Ascending aorta (tissue), 2 donors: ENCODE results near the gene MTG2. TPM values are rescaled to one million over a fixed set of nuclear protein-coding genes. Genes with fewer than 3 reads are reported as not detected.

Source experiments
- DNase-seq, 2 donors: peaks; one replicate each; pipeline ENCODE4 v3.0.0-alpha.2; 2019; ENCODE audit warnings: low spot score in 2 of 2
- H3K27ac ChIP-seq, 2 donors: fragments of 200-600 bp; sonication (generic); one replicate each; pipeline ENCODE4 v1.5.1; 2016 to 2017; ENCODE audit warnings: mild to moderate bottlenecking in 1 of 2
- H3K27me3 ChIP-seq: fragments of 200-600 bp; sonication (generic); one replicate; pipeline ENCODE4 v1.5.1; 2017
- H3K36me3 ChIP-seq, 2 donors: fragments of 200-600 bp; sonication (generic); one replicate each; pipeline ENCODE4 v1.5.1; 2016
- H3K4me1 ChIP-seq, 2 donors: fragments of 200-600 bp; sonication (generic); one replicate each; pipeline ENCODE4 v1.5.1; 2016 to 2017; ENCODE audit warnings: mild to moderate bottlenecking in 1 of 2
- H3K4me3 ChIP-seq, 2 donors: fragments of 200-600 bp; sonication (generic); one replicate each; pipeline ENCODE4 v1.5.1; 2016 to 2017; ENCODE audit warnings: mild to moderate bottlenecking in 1 of 2
- H3K9me3 ChIP-seq, 2 donors: fragments of 200-600 bp; sonication (generic); one replicate each; pipeline ENCODE4 v1.5.1; 2016
- intact Hi-C: fragments of 100-400 bp; cut with DNase I; formaldehyde crosslinking; loops from one replicate; pipeline ENCODE4 v1.15.1; 2023
- total RNA-seq: library from RNA; depleted of rRNA; stranded (reverse); fragments of >200 nt; gene quantifications from one replicate; pipeline ENCODE4 v1.1.0, GENCODE V29; 2016
- TF ChIP-seq, protein P1 (sequence below), 3 experiments: fragments of 200-600 bp in 2 of 3; fragments of 450-650 bp in 1 of 3; sonication (generic) in 2 of 3; IDR thresholded peaks; one replicate each; pipeline ENCODE4 v1.5.1; 2016 to 2019; ENCODE audit warnings: antibody characterized with exemption in 3 of 3, mild to moderate bottlenecking in 1 of 3, moderate library complexity in 1 of 3

Gene MTG2
- total RNA-seq, 1 donor from 2014 or later: 14.5 TPM

DNA sequence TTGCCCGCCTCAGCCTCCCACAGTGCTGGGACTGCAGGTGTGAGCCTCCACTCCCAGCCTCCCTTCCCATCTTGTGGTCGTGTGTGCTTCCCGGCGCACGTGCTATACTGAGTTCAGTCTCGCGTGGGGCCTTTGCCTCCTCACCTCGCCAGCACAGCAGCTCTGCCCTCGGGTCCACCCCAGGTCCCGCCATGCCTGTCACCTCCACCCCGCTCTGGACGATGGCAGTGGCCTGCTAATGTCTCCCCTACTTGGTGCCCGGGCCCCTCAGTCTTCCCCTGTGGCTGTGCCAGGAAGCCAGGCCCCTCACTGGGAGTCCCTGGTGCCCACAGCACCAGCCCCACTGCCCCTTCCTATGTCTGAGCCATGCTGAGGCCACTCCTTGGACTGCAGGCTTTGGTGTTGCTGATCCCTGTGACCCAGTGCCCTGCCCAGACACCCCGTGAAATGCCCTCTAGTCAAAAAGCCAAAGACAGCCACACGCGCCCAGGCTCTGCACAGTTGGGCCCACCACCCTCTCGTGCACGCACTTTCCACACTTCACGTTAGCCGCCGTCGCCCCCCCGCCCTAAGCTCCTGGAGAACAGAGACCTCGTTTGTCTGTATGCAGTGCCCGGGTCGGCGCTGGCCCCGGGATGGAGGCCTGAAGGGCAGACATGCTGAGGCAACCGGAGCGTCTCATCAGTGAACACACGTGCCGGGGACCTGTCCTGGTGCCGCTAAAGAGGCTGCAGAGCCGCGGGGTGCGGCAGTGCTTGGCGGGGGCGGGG is 23.0 kb downstream of the MTG2 start:
- Histone ChIP-seq H3K27me3 (peaks cover 11% of the 10 kb centered on the region), H3K4me3 (no peak overlapping the region), H3K9me3 (no peaks in the 10 kb centered on the region), H3K4me1 (no peaks in the 10 kb centered on the region), H3K27ac (no peak overlapping the region), H3K36me3 (peaks cover 24 to 26% of the 10 kb centered on the region in 2 donors)
- TF ChIP-seq, protein P1, sequence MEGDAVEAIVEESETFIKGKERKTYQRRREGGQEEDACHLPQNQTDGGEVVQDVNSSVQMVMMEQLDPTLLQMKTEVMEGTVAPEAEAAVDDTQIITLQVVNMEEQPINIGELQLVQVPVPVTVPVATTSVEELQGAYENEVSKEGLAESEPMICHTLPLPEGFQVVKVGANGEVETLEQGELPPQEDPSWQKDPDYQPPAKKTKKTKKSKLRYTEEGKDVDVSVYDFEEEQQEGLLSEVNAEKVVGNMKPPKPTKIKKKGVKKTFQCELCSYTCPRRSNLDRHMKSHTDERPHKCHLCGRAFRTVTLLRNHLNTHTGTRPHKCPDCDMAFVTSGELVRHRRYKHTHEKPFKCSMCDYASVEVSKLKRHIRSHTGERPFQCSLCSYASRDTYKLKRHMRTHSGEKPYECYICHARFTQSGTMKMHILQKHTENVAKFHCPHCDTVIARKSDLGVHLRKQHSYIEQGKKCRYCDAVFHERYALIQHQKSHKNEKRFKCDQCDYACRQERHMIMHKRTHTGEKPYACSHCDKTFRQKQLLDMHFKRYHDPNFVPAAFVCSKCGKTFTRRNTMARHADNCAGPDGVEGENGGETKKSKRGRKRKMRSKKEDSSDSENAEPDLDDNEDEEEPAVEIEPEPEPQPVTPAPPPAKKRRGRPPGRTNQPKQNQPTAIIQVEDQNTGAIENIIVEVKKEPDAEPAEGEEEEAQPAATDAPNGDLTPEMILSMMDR (IDR thresholded peaks at IDR 0.05): no peak
- no peak for DNase-seq
- intact Hi-C loops: no loop called here

DNA sequence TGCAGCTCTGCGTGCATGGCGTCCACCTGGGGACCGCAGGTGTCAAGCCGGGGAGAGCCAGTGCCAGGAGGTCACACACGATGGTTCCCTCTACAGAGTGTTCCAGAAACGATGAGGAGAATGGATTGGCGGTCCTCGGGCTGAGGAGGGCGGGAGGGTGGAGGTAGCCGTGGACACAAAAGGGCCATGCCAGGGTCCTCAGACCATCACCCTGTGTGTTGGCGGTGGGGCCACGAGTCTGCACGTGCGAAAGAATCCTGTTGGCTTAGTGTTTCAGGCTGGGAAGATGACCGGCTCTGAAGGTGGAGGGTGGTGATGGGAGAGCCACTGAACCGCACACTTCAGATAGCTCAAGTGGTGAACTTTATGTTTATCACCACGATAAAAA is 23.6 kb downstream of the MTG2 start:
- TF ChIP-seq, protein P1 (IDR thresholded peaks at IDR 0.05): no peak
- Histone ChIP-seq H3K27ac (no peak overlapping the region), H3K4me1 (no peaks in the 10 kb centered on the region), H3K36me3 (peaks cover 18 to 20% of the 10 kb centered on the region in 2 donors), H3K9me3 (no peaks in the 10 kb centered on the region), H3K27me3 (peaks cover 11% of the 10 kb centered on the region), H3K4me3 (no peak overlapping the region)
- intact Hi-C loops: no loop called here
- no peak for DNase-seq

DNA sequence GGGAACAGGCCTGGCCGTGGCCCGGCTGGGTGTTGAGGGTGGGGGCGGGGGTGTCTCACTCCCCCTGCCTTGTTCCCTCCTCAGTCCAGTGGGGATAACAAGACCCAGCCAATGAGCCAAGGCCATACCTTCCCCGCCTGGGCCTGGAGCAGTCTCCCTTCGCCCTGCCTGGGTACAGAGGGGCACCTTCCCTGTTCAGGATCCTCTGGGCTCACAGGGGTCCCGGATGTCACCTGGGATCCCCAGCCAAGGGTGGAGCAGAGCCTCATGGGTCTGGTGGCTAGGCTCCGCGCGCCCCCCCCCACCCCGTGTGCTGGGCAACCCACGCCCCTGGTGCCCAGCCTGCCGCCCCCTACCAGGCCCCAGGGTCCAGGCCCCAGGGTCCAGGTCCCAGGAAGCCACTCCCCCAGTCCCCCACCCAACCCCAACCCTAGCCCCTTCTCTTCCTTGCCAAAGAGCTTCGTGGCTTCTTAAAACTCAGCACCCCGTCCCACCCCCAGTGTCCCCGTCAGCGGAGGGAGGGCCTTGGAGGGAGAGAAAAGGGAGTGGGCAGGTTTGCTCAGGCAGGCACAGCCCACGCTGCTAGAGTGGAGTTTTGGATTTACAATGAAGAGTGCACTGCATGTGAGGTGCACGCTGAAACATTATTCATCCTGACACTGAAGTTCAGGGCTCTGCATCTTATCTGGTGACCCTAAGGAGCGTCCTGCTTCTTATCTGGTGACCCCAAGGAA is 25.4 kb downstream of the MTG2 start:
- Histone ChIP-seq H3K9me3 (no peaks in the 10 kb centered on the region), H3K36me3 (peaks cover 3 to 5% of the 10 kb centered on the region in 2 donors), H3K4me3 (no peak overlapping the region), H3K27me3 (peaks cover 11% of the 10 kb centered on the region), H3K27ac (no peak overlapping the region), H3K4me1 (no peaks in the 10 kb centered on the region)
- TF ChIP-seq, protein P1 (IDR thresholded peaks at IDR 0.05): no peak
- DNase-seq: no peak
- intact Hi-C loops: no loop called here

DNA sequence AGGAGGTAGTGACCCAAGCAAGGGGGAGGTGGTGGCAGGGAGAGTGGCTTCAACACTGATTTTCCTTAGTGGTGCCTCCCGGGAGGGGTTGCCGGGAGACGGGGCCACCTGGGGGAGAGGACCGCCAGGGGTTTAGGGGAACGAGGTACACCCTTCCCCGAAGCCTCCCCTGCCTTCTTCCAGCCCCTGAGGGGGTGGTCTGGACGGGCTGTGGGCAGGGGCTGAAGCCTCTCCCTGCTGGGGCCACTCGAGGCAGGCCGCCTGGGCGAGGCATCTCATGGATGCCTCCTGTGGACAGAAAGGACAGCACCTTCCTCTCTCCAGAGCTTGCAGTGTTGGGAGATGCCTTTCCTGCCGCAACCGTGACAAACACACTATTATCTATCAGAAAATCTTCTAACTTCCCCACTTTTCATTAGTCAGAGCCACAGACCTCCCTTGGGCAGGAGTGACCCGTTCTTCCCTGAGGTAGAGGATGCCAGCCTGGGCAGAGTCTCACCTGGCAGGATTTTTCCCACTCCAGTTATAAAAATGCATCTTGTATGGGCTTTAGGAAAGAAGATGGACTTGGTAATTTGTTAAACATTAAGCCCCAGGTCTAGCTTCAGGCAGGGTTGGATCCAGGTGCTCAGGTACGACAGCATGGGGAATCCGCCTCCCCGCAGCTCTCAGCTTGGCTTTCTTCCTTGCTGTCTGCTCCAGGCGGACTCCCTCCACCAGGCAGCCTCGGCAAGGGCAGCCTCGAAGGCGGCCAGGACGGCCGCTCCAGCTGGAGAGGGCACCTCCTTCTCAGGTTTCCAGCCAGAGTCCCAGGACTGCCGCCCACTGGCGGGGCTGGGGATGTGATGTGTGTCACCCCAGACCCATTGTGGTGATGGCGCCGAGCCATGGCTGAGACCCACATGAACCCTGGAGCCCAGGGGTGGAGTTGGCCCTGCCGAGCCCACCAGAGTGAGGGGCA is 26.2 kb downstream of the MTG2 start:
- intact Hi-C loops: no loop called here
- Histone ChIP-seq H3K4me3 (no peak overlapping the region), H3K27ac (no peak overlapping the region), H3K27me3 (peaks cover 11% of the 10 kb centered on the region), H3K4me1 (no peaks in the 10 kb centered on the region), H3K36me3 (no peaks in the 10 kb centered on the region), H3K9me3 (no peaks in the 10 kb centered on the region)
- TF ChIP-seq, protein P1 (IDR thresholded peaks at IDR 0.05): no peak
- DNase-seq: no peak

DNA sequence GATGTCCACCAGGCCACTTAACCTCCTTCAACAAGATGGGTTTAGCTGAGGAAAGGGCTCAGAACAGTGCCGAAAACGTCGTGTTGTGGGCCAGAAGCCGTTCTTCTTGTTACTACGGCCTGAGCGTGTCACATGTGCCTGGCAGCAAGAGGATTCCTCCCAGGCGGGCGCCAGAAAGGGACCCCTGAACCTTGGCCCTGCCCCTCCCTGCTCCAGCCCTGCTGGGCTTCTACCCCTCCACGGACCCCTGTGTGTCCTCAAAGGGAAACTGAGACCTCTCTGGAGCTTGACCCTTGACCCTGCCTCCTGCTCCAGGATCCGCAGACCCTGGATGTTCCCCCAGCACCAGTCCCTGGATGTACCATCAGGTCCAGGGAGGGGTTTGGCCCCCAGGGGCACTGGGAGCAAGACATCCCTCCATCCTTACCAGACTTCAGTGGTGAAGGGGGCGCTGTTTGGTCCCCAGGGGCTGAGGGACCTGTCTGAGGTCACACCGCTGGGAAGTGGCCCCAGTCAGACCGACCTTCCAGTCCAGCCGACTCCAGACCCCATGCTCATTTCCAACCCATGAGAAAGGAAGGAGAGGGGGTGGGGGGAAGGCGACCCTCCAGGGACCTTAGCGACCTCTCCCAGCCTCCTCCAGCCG is 27.1 kb downstream of the MTG2 start:
- Histone ChIP-seq H3K36me3 (no peaks in the 10 kb centered on the region), H3K27me3 (peaks cover 11% of the 10 kb centered on the region), H3K27ac (no peak overlapping the region), H3K4me1 (no peaks in the 10 kb centered on the region), H3K9me3 (no peaks in the 10 kb centered on the region), H3K4me3 (no peak overlapping the region)
- intact Hi-C loops: no loop called here
- no peak for DNase-seq
- TF ChIP-seq, protein P1 (IDR thresholded peaks at IDR 0.05): no peak
